ENCODE results near the gene SPDYE16.
"Not testable (repeated sequence)": the region's sequence is repeated elsewhere in the genome, so short reads cannot be mapped to it uniquely, and the experiment has no call there.

SPDYE16 gene

DNA sequence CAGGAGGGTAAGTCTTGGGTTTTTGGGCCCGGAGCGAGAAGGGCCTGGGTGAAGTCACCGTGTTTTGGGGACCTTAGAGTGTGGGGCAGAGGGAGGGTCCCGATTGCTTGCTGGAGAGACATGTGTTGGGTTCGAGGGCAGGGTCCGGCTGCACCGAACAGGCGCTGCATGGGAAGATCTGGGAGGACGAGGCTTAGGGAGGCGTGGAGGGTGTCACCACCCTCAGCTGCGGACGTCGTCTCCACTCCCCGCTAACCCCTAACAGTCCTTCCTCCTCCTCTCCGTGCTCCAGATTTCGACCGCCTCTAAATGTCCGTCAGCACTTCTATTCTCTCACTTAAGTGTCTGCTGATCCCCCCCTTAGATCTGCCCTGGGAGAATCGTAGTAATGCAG, 6.8 kb upstream of the SPDYE16 start:
- not testable (repeated sequence) for DNase-seq (ENCODE audit: low read depth)

DNA sequence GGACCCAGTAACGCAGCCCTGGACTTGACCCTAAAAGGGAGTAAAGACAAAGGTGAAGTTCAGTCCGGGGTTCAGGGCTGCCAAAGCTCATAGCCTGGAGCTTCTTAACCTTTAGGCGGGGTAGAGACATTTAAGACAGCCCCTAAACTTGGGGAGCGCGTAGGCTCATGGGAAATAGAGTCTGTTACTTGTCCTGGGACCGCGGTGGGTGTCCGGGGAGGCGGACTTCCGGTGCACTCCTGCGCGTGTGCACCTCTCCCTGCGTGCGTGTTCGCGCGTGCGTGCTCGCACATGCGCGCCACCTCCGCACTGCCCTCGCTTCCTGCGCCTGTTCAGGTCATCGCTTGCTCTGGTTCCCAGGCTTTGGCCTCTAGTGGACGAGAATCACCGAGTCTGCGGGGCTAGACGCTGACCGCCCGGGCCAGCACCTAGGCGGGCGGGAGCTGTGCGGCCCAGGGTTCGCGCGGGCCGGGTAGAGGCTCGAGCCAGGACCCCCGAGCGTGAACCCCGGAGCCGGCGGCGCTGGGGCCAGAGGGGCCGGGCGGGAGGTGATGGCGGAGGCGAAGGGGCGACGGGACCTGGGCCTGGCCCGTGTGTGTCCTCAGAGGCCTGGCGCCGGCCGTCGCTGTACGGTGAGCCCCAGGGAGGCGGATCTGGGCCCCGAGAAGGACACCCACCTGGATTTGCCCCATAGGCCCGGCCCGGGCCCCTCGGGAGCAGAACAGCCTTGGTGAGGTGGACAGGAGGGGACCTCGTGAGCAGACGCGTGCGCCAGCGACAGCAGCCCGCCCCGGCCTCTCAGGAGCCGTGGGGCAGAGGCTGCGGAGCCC, 6.1 kb upstream of the SPDYE16 start:
- DNase-seq (ENCODE audit: low read depth): peak; percentile 88

DNA sequence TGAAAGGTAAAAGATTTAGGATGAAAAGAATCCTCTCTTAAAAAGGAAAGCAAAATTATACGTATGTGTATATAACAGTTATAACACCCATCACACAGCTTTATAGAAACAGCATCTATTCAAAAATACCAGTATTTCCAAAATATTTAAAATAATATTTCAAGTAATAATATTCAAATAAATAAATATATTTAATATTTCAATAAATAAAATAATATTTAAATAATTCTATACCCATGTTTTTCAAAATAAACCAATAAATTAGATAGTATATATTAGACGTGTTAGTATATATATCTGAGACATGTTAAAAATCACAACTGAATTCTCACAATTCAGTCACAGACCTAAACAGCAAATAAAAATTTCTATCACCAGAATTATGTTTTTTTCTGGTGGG, 11.5 kb downstream of the SPDYE16 start:
- DNase-seq (ENCODE audit: low read depth): not testable (repeated sequence)

DNA sequence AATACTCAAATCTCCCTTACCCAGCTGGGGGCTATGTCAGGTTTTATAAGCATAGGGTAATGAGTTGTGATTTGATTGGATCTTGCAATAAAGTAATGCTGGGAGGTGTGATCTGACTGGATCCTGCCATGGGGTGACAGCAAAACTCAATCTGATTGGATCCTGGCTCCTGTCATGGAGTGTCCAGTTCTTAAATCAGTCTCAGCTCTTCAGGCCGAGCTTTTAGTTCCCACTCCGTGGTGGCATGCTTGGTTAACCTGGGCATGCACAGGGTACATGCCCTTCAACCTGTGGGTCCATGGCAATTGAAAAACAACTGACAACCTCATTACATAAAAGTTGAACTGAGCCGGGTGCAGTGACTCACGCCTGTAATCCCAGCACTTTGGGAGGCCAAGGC, 16.9 kb downstream of the SPDYE16 start:
- DNase-seq (ENCODE audit: low read depth): not testable (repeated sequence)

DNA sequence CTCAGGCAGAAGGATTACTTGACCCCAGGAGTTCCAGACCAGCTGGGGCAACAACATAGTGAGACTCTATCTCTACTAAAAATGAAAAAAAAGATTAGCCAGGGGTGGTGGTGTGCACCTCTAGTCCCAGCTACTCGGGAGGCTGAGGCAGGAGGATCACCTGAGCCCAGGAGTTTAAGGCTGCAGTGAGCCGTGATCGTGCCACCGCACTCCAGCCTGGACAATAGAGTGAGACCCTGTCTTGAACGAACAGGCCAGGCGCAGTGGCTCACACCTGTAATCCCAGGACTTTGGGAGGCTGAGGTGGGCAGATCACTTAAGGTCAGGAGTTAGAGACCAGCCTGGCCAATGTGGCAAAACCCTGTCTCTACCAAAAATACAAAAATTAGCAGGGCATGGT, 26.2 kb downstream of the SPDYE16 start:
- DNase-seq (ENCODE audit: low read depth): not testable (repeated sequence)

DNA sequence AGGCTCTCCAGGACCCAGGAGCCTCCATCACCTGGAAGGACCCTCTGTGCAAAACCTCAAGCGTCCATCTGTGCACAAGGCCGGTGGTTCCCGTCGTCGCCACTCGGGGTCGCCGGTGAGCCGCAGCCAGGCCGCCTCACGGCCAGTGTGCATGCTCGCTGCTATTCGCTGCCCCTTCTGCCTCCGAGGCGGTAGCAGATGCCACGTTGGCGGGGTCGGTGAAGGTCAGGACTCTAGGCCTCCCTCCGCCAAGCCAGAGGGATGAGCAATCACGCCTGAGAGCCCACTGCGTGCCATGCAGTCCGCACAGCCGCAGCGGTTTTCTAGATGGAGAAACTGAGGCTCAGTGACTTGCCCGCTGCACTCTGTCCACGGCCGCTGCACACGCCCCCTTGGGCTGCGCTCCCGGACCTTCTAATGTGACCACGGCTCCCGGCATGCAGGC, 27.1 kb downstream of the SPDYE16 start:
- DNase-seq (ENCODE audit: low read depth): no peak

DNA sequence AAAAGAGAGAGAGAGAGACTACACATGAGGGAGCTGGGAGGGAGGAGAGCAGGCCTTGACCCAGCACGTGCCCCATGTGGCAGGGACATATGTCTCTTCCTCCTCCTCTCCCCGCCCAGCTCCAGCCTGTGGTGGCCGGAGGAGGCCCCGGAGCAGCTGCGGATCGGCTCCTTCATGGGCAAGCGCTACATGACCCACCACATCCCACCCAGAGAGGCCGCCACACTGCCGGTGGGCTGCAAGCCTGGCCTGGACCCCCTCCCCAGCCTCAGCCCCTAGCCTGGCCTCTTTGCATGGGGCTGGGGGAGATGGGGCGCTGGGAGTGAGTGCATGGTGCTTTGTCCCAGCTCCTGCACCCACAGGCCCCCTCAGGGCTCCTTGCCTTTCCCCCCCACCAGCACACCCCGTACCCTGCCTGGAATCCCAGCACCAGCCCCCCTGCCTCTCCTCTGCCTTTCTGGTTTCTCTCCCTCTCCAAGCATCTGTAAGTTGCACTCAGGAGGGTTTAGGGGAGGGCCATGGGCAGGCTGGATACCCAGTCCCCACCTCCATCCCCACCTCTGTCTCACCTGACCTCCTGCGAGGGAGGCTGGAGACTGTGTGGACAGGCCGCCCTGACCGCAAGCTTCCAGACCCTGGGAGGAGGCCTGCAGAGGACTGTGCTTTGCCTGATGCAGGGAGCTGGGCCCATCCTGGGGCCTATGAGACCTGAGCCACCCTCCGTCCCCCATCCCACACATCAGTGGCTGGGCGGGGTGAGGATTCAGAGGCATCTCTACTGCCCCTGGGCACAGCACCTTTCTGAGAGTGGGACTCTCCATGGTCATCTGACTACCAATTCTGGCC, 27.9 kb downstream of the SPDYE16 start:
- no peak for DNase-seq (ENCODE audit: low read depth)

DNA sequence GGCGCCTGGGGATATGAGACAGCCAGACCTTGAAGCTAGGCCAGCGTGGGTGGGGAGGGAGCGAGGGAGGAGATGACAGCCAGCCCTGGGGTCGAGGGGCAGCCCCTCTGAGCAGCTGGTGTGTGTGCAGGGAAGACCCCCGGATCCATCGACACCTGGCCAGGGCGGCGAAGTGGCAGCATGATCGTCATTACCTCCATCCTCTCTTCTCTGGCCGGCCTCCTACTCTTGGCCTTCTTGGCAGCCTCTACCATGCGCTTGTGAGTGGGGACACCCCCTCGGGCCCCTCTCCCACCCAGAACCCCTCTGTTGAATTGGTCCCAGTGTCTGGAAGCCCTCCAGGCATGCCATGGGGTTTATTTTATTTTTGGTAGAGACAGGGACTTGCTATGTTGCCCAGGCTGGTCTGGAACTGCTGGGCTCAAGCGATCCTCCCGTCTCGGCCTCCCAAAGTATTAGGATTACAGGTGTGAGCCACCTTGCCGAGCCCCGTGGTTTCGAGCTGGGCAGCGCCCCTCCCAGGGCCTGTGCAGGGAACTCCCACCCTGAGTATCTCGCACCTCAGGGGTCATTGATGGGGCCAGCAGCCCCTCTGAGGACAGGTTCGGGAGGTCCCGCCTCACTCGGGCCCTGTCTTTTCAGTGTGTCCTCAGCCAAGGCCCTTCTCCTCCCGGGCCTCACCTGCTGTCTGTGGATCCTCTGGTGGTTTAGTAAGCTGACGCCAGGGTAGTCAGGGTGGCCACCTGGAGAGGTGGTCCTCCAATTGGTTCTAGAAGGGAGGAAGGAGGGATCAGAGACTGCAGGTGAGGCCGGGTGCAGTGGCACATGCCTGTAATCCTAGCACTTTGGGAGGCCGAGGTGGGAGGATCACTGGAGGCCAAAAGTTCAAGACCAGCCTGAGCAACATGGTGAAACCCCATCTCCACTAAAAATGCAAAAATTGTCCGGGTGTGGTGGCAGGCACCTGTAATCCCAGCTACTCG, 29.0 kb downstream of the SPDYE16 start:
- DNase-seq (ENCODE audit: low read depth): no peak

DNA sequence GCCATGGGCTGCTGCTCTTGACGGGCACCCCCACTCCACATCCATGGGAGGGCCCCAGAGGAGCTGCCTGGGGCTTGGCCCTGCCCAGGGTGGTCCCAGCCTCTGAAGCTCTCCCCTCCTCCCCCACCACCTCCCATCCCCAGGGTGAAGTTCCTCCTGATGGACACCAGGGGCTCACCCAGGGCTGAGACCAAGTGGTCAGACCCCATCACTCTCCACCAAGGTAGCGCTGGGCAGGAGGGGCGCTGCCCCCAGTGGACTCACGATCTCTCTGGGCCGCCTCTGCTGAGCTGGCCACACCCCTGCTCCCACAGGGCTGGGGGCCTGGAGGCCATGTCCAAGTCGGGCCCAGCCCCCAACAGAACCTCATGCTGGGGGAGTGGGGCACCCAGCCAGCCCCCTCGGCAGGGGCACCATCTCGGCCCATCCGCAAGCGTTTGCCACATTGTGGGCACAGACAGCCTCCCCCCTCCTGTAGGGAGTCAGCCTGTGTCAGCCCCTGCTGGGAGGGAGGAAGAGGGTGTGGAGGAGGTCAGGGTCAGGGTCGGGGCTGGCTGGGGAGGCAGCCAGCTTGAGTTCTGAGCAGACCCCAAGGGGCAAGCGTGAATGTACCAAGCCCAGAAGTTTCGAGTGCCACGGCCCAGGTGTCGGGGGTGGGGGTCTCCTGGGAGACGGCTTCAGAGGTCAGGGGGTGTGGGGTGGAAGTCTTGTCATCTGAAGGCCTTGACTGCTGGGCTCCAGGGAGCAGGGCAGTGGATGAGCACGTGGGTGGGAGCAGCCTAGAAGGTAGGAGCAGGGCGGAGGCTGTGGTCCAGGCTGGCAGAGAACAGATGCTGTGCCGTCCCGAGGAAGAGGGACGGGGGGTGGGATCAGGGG, 29.9 kb downstream of the SPDYE16 start:
- DNase-seq (ENCODE audit: low read depth): no peak

DNA sequence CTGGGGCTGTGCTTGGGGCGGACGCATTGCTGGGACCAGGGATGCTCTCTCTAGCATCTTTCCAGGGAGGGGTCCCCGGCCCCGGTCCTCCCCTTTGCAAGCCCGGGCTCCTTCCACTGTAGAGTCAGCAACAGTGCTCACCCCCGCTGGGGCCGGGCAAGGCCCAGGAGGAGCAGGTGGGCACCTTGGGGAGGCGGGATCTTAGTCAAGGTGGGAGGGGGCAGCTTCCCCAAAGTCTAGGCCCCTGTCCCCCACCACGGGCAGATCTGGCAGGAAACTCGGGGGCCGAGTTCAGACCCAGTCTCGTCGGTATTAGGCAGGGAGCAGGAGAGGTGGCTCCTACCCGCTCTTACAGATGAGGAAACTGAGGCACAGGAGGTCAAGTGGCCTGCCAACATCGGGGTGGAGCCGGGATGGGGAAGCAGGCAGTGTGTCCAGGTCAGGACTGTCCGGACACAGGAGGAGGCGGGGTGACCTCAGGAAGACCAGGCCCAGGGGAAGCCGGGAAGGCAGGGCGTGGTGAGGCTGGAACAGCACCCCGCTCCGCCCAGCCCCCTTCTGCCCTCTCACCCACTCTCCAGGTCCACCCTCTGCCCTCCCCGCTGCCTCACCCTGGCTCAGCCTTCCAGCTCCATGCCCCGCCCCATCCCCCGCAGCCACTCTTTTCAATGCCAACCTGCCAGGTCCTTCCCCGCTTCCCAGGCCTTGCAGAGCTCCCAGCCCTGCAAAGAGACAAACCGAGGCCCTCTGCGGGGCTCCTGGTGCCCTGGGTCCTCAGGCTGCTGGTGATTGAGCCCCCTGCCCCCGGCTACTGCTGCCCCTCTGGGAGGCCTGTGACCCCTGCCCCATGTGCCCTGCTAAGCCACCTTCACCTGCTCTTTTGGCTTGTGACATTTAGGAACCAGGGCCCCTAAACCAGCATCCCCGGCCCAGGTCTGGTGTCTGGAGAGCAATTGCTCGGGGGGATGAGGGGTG, 30.9 kb downstream of the SPDYE16 start:
- not testable (repeated sequence) for DNase-seq (ENCODE audit: low read depth)

DNA sequence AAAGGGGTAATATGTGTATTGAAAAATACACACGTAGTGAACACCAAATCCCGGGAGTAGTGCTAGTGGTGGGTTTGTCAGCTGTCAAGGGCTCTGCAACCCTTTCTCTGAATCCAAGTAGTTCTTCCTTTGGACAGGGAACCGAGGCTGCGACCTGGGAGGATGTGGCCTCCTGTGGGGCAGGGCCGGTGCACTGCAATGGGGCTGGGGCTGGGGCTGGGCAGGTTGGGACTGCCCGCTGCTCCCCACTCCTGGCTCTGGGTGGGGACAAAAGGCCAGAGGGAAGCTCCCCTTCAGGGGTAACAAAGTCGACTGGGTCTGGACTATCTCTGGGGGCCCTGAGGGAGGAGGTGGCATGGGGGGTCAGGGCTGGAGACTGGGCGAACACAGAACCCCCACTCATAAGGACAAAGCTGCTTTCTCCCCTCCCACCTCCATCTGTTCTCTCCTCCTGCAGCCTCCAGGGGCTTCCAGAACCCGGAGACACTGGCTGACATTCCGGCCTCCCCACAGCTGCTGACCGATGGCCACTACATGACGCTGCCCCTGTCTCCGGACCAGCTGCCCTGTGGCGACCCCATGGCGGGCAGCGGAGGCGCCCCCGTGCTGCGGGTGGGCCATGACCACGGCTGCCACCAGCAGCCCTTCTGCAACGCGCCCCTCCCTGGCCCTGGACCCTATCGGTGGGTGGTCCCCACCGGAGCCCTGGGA, 31.7 kb downstream of the SPDYE16 start:
- not testable (repeated sequence) for DNase-seq (ENCODE audit: low read depth)

DNA sequence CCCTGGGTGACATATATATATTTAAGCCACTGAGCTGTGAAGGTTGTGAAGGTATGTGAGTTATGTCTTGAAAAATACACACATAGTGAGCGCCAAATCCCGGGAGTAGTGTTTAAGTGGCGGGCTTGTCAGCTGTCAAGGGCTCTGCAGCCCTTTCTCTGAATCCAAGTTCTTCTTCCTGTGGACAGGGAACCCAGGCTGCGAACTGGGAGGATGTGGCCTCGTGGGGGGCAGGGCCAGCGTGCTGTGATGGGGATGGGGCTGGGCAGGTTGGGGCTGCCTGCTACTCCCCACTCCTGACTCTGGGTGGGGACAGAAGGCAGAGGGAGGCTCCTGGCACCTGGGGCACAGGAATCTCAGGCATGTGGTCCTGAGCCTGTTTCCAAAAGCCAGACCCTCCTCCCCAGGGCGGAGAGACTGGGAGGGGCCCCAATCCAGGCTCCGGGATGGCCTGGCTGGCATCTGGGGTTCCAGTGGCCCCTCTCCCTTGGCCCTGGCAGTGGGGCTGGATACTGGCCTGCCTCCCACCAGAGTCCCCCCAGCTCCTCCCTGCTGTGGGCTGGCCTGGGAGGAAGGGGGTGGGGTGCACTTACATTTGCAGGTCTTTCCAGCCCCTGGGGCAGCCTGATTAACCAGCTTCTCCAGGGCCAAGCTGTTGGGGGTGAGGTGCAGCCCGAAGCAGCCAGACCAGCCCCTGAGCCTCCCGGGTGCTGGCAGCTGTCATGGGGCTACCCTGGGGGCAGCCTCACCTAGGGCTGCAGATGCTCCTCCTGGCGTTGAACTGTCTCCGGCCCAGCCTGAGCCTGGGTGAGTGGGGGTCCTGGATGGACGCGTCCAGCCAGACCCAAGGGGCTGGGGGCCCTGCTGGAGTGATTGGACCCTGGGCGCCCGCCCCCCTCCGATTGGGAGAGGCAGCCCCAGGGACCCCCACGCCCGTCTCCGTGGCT, 32.9 kb downstream of the SPDYE16 start, which contains the start of gene UPK3B:
Gene UPK3B, plus strand, starts transcription at position 622 of the 947 bp plus-strand sequence. Its CDS starts 101 bp downstream, at position 723.
- peak; percentile 22 for DNase-seq (ENCODE audit: low read depth)

DNA sequence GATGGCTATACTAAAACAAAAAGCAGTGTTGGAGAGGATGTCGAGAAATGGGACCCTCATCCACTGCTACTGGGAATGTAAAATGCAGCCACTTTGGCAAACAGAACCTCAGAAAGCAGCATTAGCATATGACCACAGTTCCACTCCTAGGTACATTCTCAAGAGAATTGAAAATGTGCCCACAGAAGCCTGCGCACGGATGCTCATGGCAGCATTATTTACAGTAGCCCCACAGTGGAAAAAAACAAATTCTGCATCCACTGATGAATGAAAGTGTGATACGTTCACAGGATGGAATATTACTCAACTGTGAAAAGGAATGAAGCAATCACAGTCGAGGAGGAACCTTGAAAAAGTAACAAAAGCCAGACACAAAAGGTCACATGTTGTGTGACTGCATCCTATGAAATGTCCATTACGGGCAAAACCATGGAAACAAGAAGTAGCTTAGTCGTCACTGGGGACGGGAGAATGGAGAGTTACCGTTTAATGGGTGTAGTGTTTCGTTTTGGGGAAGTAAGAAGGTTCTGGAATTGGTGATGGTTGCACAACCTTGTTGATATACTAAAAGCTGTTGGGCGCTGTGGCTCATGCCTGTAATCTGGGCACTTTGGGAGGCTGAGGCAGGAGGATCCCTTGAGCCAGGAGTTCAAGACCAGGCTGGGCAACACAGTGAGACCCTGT, 35.2 kb downstream of the SPDYE16 start:
- DNase-seq (ENCODE audit: low read depth): peak; percentile 27

DNA sequence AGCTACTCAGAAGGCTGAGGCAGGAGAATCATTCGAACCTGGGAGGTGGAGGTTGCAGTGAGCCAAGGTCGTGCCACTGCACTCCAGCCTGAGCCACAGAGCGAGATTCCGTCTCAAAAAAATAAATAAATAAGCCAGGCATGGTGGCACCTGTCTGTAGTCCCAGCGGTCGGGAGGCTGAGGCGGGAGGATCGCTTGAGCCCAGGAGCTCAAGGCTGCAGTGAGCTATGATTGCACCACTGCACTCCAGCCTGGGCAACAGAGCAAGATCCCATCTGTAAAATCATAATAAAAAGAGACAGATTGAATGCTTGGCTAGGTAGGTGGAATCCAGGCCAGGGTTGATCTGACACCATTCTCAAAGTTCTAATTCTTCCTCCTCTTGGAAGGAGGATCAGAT, 36.5 kb downstream of the SPDYE16 start:
- not testable (repeated sequence) for DNase-seq (ENCODE audit: low read depth)

DNA sequence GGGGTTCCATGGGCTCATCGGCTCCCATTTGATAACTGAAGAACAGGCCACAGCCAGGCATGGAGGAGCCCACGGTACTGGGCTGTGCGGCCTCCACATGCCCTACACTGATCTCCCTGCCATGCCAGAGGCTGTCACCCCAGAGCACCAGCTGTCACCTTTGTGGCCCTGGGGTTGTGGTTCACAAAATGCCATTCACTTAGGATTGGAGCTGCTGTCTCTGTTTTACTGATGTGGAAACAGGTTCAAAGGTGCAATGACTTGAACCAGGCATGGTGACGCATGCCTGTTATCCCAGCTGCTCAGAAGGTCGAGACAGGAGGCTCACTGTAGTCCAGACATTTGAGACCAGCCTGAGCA, 37.0 kb downstream of the SPDYE16 start:
- DNase-seq (ENCODE audit: low read depth): no peak

DNA sequence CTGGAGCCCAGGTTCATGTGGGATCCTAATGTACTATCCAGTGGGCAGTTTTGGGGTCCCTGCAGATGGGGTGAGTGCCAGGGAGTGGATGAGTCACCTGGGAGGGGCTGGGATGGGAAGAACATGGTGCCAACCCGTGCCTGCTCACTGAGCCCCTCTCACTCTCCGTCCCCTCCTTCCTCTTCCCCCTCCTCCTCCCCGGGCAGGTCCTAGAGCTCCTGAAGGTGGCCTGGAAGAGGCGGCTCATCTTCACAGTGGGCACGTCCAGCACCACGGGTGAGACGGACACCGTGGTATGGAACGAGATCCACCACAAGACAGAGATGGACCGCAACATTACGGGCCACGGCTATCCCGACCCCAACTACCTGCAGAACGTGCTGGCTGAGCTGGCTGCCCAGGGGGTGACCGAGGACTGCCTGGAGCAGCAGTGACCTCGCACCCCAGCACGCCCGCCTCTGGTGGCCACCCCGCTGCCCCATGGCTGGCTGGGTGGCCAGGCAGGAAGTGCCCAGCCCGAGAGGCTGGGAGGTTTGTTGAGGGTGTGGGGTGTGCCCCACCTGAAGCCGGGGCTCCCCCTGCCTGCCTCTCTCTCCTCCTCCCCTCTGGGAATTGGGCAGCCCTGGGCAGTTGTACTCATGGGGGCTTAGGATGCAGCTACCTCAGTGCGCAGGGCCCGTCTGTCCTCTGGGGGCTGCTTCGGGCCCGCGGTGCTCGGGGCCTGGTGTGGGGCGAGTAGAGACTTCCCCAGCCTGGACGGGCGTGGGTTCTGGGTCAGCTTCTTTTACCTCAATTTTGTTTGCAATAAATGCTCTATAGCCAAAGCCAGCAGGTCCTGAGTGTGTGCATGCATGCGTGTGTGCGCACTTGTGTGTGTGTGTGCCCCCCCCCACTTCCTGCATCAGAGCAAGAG, 37.7 kb downstream of the SPDYE16 start:
- no peak for DNase-seq (ENCODE audit: low read depth)

Measured in iris pigment epithelial cell (primary cell).